ENCODE data around the gene TMEM161A.
"Not testable (repeated sequence)": the region's sequence is repeated elsewhere in the genome, so short reads cannot be mapped to it uniquely, and the experiment has no call there.

Gene TMEM161A

GRCh38 chr19:19122902-19123301, 15.4 kb downstream of the TMEM161A start:
- in situ Hi-C loops (cut with MboI; ENCODE audit: low sequenced_read_pairs): no loop called here

- in situ Hi-C loops (cut with MboI; ENCODE audit: low sequenced_read_pairs): no loop called here
Observed at GRCh38 chr19:19121371-19121770, 16.9 kb downstream of the TMEM161A start.

GRCh38 chr19:19120308-19121231, 17.7 kb downstream of the TMEM161A start:
- in situ Hi-C loops (cut with MboI; ENCODE audit: low sequenced_read_pairs): no loop called here

- in situ Hi-C loops (cut with MboI; ENCODE audit: low sequenced_read_pairs): no loop called here
Observed at GRCh38 chr19:19119325-19120237, 18.7 kb downstream of the TMEM161A start.

GRCh38 chr19:19115954-19116353, 22.3 kb downstream of the TMEM161A start:
- in situ Hi-C loops (cut with MboI; ENCODE audit: low sequenced_read_pairs): no loop called here

GRCh38 chr19:19113040-19113626, 25.1 kb downstream of the TMEM161A start:
- in situ Hi-C loops (cut with MboI; ENCODE audit: low sequenced_read_pairs): no loop called here

GRCh38 chr19:19111967-19112580, 26.2 kb downstream of the TMEM161A start:
- in situ Hi-C loops (cut with MboI; ENCODE audit: low sequenced_read_pairs): no loop called here

GRCh38 chr19:19111136-19111835, 27.0 kb downstream of the TMEM161A start:
- in situ Hi-C loops (cut with MboI; ENCODE audit: low sequenced_read_pairs): no loop called here

- in situ Hi-C loops (cut with MboI; ENCODE audit: low sequenced_read_pairs): no loop called here
Observed at GRCh38 chr19:19110410-19111135, 27.7 kb downstream of the TMEM161A start.

GRCh38 chr19:19109601-19110000, 28.7 kb downstream of the TMEM161A start:
- in situ Hi-C loops (cut with MboI; ENCODE audit: low sequenced_read_pairs): no loop called here

GRCh38 chr19:19107654-19108053, 30.6 kb downstream of the TMEM161A start:
- in situ Hi-C loops (cut with MboI; ENCODE audit: low sequenced_read_pairs): no loop called here

- in situ Hi-C loops (cut with MboI; ENCODE audit: low sequenced_read_pairs): not testable (repeated sequence)
Observed at GRCh38 chr19:19106938-19107337, 31.3 kb downstream of the TMEM161A start.

- in situ Hi-C loops (cut with MboI; ENCODE audit: low sequenced_read_pairs): no loop called here
Observed at GRCh38 chr19:19106056-19106551, 32.2 kb downstream of the TMEM161A start.

- in situ Hi-C loops (cut with MboI; ENCODE audit: low sequenced_read_pairs): no loop called here
Observed at GRCh38 chr19:19105365-19106055, 32.8 kb downstream of the TMEM161A start.

- in situ Hi-C loops (cut with MboI; ENCODE audit: low sequenced_read_pairs): no loop called here
Observed at GRCh38 chr19:19103167-19103566, 35.1 kb downstream of the TMEM161A start.

- in situ Hi-C loops (cut with MboI; ENCODE audit: low sequenced_read_pairs): not testable (repeated sequence)
Observed at GRCh38 chr19:19102566-19102965, 35.7 kb downstream of the TMEM161A start.

- in situ Hi-C loops (cut with MboI; ENCODE audit: low sequenced_read_pairs): no loop called here
Observed at GRCh38 chr19:19101540-19101939, 36.7 kb downstream of the TMEM161A start.

GRCh38 chr19:19098703-19099632, 39.3 kb downstream of the TMEM161A start:
- in situ Hi-C loops (cut with MboI; ENCODE audit: low sequenced_read_pairs): no loop called here
